ENCODE data around the gene RAPGEF6. TPM values are rescaled to one million over a fixed set of nuclear protein-coding genes. Genes with fewer than 3 reads are reported as not detected.
"Not testable (repeated sequence)": the region's sequence is repeated elsewhere in the genome, so short reads cannot be mapped to it uniquely, and the experiment has no call there.

RAPGEF6 gene
- 7.0 TPM for polyA plus RNA-seq (2013, experiment 1 of 2)
- polyA plus RNA-seq (2013, experiment 2 of 2) = 6.8 TPM

GRCh38 chr5:131634996-131635683, at the start of gene RAPGEF6:
RAPGEF6 (minus strand) TSS chr5:131635229; CDS start chr5:131635030, 199 bp downstream.
- Histone ChIP-seq H3K27ac (ENCODE audit: low read depth, low read length) (peak within 1 kb of the TSS; percentile 94), H3K27me3 (ENCODE audit: insufficient read depth, low read length) (no peaks in the 10 kb centered on the region), H3K9ac (ENCODE audit: low read depth, low read length) (peak within 1 kb of the TSS; percentile 85), H3K9me3 (ENCODE audit: insufficient read depth, low read depth, low read length) (no peaks in the 10 kb centered on the region), H3K4me3 (ENCODE audit: low read length) (peak within 1 kb of the TSS; percentile 86), H3K4me1 (ENCODE audit: insufficient read depth, low read length) (peaks cover 18% of the 10 kb centered on the region), H3K36me3 (ENCODE audit: insufficient read depth, low read length) (no peaks in the 10 kb centered on the region)
- WGBS = under 1% methylated on average over 55 of the region's 55 CpGs

- Histone ChIP-seq H3K27me3 (ENCODE audit: insufficient read depth, low read length) (no peaks in the 10 kb centered on the region), H3K9ac (ENCODE audit: low read depth, low read length) (no peak overlapping the region), H3K4me3 (ENCODE audit: low read length) (no peak overlapping the region), H3K27ac (ENCODE audit: low read depth, low read length) (no peak overlapping the region), H3K9me3 (ENCODE audit: insufficient read depth, low read depth, low read length) (no peaks in the 10 kb centered on the region), H3K4me1 (ENCODE audit: insufficient read depth, low read length) (peaks cover 3% of the 10 kb centered on the region; the same call in 1 of the 2 replicates), H3K36me3 (ENCODE audit: insufficient read depth, low read length) (no peaks in the 10 kb centered on the region)
These were observed 49.6 kb upstream of the RAPGEF6 start for GRCh38 chr5:131684595-131684994.

- Histone ChIP-seq H3K9ac (ENCODE audit: low read depth, low read length) (no peak overlapping the region), H3K27ac (ENCODE audit: low read depth, low read length) (no peak overlapping the region), H3K9me3 (ENCODE audit: insufficient read depth, low read depth, low read length) (no peaks in the 10 kb centered on the region), H3K36me3 (ENCODE audit: insufficient read depth, low read length) (no peaks in the 10 kb centered on the region), H3K27me3 (ENCODE audit: insufficient read depth, low read length) (no peaks in the 10 kb centered on the region), H3K4me1 (ENCODE audit: insufficient read depth, low read length) (peaks cover 3% of the 10 kb centered on the region; the same call in 1 of the 2 replicates), H3K4me3 (ENCODE audit: low read length) (no peak overlapping the region)
- WGBS = 100% methylated on average over 1 of the region's 1 CpG
These were observed 49.0 kb upstream of the RAPGEF6 start for GRCh38 chr5:131684051-131684450.

DNA sequence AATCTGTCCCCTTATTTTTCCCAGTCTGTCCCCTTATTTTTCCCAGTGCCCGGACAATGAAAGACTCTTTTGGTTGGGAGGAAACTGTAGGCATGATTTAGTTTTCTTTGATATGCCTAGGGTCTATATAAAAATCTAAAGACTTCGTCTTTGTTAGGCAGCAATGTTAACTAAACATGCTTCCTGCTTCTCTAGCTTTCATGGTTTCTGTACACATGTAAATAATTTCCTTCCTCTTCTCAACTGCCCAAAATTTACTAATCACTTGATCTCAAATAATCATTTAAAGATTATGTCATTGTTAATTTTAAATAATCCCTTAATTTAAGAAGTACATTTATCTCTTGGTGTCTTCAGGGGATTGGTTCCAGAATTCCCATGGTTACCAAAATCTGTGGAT, 47.8 kb upstream of the RAPGEF6 start:
- no peaks in the 10 kb centered on the region for H3K9me3 ChIP-seq (ENCODE audit: insufficient read depth, low read depth, low read length)
- H3K4me3 ChIP-seq (ENCODE audit: low read length) = no peak overlapping the region
- no peaks in the 10 kb centered on the region for H3K4me1 ChIP-seq (ENCODE audit: insufficient read depth, low read length)
- no peaks in the 10 kb centered on the region for H3K27me3 ChIP-seq (ENCODE audit: insufficient read depth, low read length)
- H3K9ac ChIP-seq (ENCODE audit: low read depth, low read length) = no peak overlapping the region
- WGBS = 90% methylated on average over 2 of the region's 2 CpGs
- H3K27ac ChIP-seq (ENCODE audit: low read depth, low read length) = no peak overlapping the region
- peaks cover 2% of the 10 kb centered on the region; the same call in 1 of the 2 replicates for H3K36me3 ChIP-seq (ENCODE audit: insufficient read depth, low read length)

- Histone ChIP-seq H3K27ac (ENCODE audit: low read depth, low read length) (no peak overlapping the region), H3K9ac (ENCODE audit: low read depth, low read length) (no peak overlapping the region), H3K27me3 (ENCODE audit: insufficient read depth, low read length) (no peaks in the 10 kb centered on the region), H3K36me3 (ENCODE audit: insufficient read depth, low read length) (peaks cover 9% of the 10 kb centered on the region), H3K9me3 (ENCODE audit: insufficient read depth, low read depth, low read length) (no peaks in the 10 kb centered on the region), H3K4me3 (ENCODE audit: low read length) (no peak overlapping the region), H3K4me1 (ENCODE audit: insufficient read depth, low read length) (no peaks in the 10 kb centered on the region)
- WGBS = 96% methylated on average over 4 of the region's 5 CpGs
These were observed 47.1 kb upstream of the RAPGEF6 start for GRCh38 chr5:131682175-131682574.

DNA sequence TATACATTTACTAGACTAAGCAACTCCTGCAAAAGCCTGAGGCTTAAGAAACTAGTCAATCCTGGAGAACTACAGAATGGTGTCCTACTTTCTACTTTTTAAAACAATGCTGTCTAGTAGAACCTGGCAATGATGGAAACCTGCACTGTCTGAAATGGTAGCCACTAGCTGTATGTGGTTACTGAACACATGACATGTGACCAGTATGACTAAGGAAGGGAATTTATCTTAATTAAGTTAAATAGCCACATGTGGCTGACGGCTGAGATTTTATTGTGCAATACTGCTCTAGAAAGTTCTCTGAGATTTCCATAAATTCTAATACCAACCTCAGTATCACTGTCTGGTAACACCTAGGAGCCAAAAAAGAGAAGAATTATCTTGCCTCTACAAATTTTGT, 44.9 kb upstream of the RAPGEF6 start:
- Histone ChIP-seq H3K27me3 (ENCODE audit: insufficient read depth, low read length) (no peaks in the 10 kb centered on the region), H3K4me1 (ENCODE audit: insufficient read depth, low read length) (no peaks in the 10 kb centered on the region), H3K4me3 (ENCODE audit: low read length) (no peak overlapping the region), H3K27ac (ENCODE audit: low read depth, low read length) (no peak overlapping the region), H3K9me3 (ENCODE audit: insufficient read depth, low read depth, low read length) (no peaks in the 10 kb centered on the region), H3K36me3 (ENCODE audit: insufficient read depth, low read length) (peaks cover 16% of the 10 kb centered on the region), H3K9ac (ENCODE audit: low read depth, low read length) (no peak overlapping the region)
- WGBS = 100% methylated on average over 1 of the region's 1 CpG

DNA sequence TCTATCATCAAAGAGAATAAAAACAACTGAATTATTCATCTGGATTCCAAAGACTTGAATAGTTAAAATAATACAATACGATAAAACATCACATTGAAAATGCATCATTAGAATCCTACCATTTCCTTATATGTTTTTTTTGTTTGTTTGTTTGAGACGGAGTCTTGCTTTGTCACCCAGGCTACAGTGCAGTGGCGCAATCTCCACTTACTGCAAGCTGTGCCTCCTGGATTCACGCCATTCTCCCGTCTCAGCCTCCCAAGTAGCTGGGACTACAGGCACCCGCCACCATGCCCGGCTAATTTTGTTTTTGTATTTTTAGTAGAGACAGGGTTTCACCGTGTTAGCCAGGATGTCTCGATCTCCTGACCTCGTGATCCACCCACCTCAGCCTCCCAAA, 43.2 kb upstream of the RAPGEF6 start:
- H3K4me3 ChIP-seq (ENCODE audit: low read length); H3K27ac ChIP-seq (ENCODE audit: low read depth, low read length); H3K27me3 ChIP-seq (ENCODE audit: insufficient read depth, low read length); H3K4me1 ChIP-seq (ENCODE audit: insufficient read depth, low read length); H3K9me3 ChIP-seq (ENCODE audit: insufficient read depth, low read depth, low read length); H3K9ac ChIP-seq (ENCODE audit: low read depth, low read length): not testable (repeated sequence)
- H3K36me3 ChIP-seq (ENCODE audit: insufficient read depth, low read length) = peaks cover 16% of the 10 kb centered on the region
- 93% methylated on average over 4 of the region's 10 CpGs for WGBS

- H3K9me3 ChIP-seq (ENCODE audit: insufficient read depth, low read depth, low read length) = no peaks in the 10 kb centered on the region
- no peak overlapping the region for H3K9ac ChIP-seq (ENCODE audit: low read depth, low read length)
- no peaks in the 10 kb centered on the region for H3K27me3 ChIP-seq (ENCODE audit: insufficient read depth, low read length)
- peaks cover 19% of the 10 kb centered on the region for H3K36me3 ChIP-seq (ENCODE audit: insufficient read depth, low read length)
- H3K4me1 ChIP-seq (ENCODE audit: insufficient read depth, low read length) = peaks cover 4% of the 10 kb centered on the region; the same call in 1 of the 2 replicates
- no peak overlapping the region for H3K27ac ChIP-seq (ENCODE audit: low read depth, low read length)
- 93% methylated on average over 3 of the region's 3 CpGs for WGBS
- H3K4me3 ChIP-seq (ENCODE audit: low read length) = no peak overlapping the region
These were observed 42.1 kb upstream of the RAPGEF6 start for GRCh38 chr5:131677115-131677514.

DNA sequence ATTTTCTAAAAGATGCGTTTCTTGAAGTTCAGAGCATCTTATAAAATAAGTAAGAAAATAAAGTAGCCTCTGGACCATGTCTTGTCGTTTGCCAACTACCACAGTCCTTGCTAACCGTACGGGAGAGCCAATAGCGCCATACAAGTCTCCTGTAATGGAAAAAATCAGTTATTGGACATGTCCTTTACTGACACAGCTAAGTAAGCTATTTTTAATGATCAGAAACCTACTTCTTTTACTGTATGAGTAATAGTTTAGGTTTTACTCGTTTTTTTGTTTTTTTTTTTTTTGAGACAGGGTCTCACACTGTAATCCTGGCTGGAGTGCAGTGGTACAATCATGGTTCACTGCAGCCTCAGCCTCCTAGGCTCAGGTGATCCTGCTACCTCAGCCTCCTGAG, 37.7 kb upstream of the RAPGEF6 start:
- H3K4me3 ChIP-seq (ENCODE audit: low read length) = no peak overlapping the region
- H3K27ac ChIP-seq (ENCODE audit: low read depth, low read length) = no peak overlapping the region
- peaks cover 6% of the 10 kb centered on the region; the same call in 1 of the 2 replicates for H3K4me1 ChIP-seq (ENCODE audit: insufficient read depth, low read length)
- H3K36me3 ChIP-seq (ENCODE audit: insufficient read depth, low read length) = peaks cover 38% of the 10 kb centered on the region
- no peak overlapping the region for H3K9ac ChIP-seq (ENCODE audit: low read depth, low read length)
- no peaks in the 10 kb centered on the region for H3K27me3 ChIP-seq (ENCODE audit: insufficient read depth, low read length)
- 90% methylated on average over 5 of the region's 6 CpGs for WGBS
- no peaks in the 10 kb centered on the region for H3K9me3 ChIP-seq (ENCODE audit: insufficient read depth, low read depth, low read length)

- H3K9ac ChIP-seq (ENCODE audit: low read depth, low read length) = peak overlapping the region; percentile 45; the same call in 1 of the 2 replicates
- no peaks in the 10 kb centered on the region for H3K27me3 ChIP-seq (ENCODE audit: insufficient read depth, low read length)
- H3K9me3 ChIP-seq (ENCODE audit: insufficient read depth, low read depth, low read length) = no peaks in the 10 kb centered on the region
- no peak overlapping the region for H3K27ac ChIP-seq (ENCODE audit: low read depth, low read length)
- peaks cover 6% of the 10 kb centered on the region; the same call in 1 of the 2 replicates for H3K4me1 ChIP-seq (ENCODE audit: insufficient read depth, low read length)
- peaks cover 31% of the 10 kb centered on the region for H3K36me3 ChIP-seq (ENCODE audit: insufficient read depth, low read length)
- whole genome bisulfite sequencing = 92% methylated on average over 2 of the region's 2 CpGs
- H3K4me3 ChIP-seq (ENCODE audit: low read length) = no peak overlapping the region
These were observed 37.1 kb upstream of the RAPGEF6 start for GRCh38 chr5:131671994-131672655.

GRCh38 chr5:131671409-131671808, 36.4 kb upstream of the RAPGEF6 start:
- H3K9ac ChIP-seq (ENCODE audit: low read depth, low read length) = no peak overlapping the region
- H3K27me3 ChIP-seq (ENCODE audit: insufficient read depth, low read length) = no peaks in the 10 kb centered on the region
- H3K36me3 ChIP-seq (ENCODE audit: insufficient read depth, low read length) = peaks cover 26% of the 10 kb centered on the region
- H3K9me3 ChIP-seq (ENCODE audit: insufficient read depth, low read depth, low read length) = no peaks in the 10 kb centered on the region
- H3K27ac ChIP-seq (ENCODE audit: low read depth, low read length) = no peak overlapping the region
- no peak overlapping the region for H3K4me3 ChIP-seq (ENCODE audit: low read length)
- H3K4me1 ChIP-seq (ENCODE audit: insufficient read depth, low read length) = peaks cover 6% of the 10 kb centered on the region; the same call in 1 of the 2 replicates

Measured in HUES64 (cell line).